Effector memory CD4-positive, alpha-beta T cell (primary cell): Measurements from ENCODE around the gene DPF3.

Experiments used
- DNase-seq, 3 donors: peaks; one replicate each; pipeline ENCODE4 v3.0.0-alpha.2; 2020
- H3K27ac ChIP-seq: 2 replicates; pipeline ENCODE4 v1.7.0; 2013; ENCODE audit warnings: mild to moderate bottlenecking, low read length, moderate library complexity; ENCODE audit not compliant: insufficient read depth, poor library complexity, severe bottlenecking
- H3K27me3 ChIP-seq: replicated peaks from 2 replicates; pipeline ENCODE4 v1.7.0; 2013; ENCODE audit warnings: mild to moderate bottlenecking, low read length; ENCODE audit not compliant: insufficient read depth, control insufficient read depth, poor library complexity, severe bottlenecking
- H3K36me3 ChIP-seq: 2 replicates; pipeline ENCODE4 v1.7.0; 2013; ENCODE audit warnings: mild to moderate bottlenecking, low read length, moderate library complexity; ENCODE audit not compliant: control insufficient read depth, insufficient read depth
- H3K4me1 ChIP-seq: 2 replicates; pipeline ENCODE4 v1.7.0; 2013; ENCODE audit warnings: low read length, mild to moderate bottlenecking; ENCODE audit not compliant: control insufficient read depth, insufficient read depth, poor library complexity, severe bottlenecking
- H3K4me3 ChIP-seq: 2 replicates; pipeline ENCODE4 v1.7.0; 2013; ENCODE audit warnings: low read length, low read depth, mild to moderate bottlenecking; ENCODE audit not compliant: insufficient read depth, poor library complexity, severe bottlenecking
- H3K9me3 ChIP-seq: 2 replicates; pipeline ENCODE4 v1.7.0; 2013; ENCODE audit warnings: mild to moderate bottlenecking, low read length, moderate library complexity; ENCODE audit not compliant: control insufficient read depth

Gene DPF3

DNA sequence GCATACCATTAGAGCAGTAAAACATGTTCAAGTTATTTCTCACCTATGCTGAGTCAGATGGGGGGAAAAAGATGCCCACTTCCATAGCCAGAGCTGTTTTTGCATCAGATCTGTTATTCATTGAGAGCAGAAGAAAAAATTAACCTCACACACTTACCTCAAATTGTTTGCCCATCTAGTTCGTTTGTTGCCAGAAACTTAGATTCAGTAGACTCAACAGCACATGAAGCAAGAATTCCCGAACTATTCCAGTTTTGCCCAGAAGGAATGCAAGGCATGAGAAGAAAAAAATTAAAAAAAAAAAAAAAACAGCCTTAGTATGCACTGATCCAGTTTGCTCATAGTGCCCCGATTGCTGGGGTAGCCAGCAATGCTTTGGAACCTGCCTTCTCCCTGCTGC, 12.4 kb upstream of the DPF3 start:
- DNase-seq = no peak
- no peak overlapping the region for H3K27ac ChIP-seq
- H3K9me3 ChIP-seq = no peaks in the 10 kb centered on the region
- H3K4me3 ChIP-seq = no peak overlapping the region
- no peaks in the 10 kb centered on the region for H3K4me1 ChIP-seq
- H3K36me3 ChIP-seq = no peaks in the 10 kb centered on the region
- H3K27me3 ChIP-seq = no peaks in the 10 kb centered on the region

DNA sequence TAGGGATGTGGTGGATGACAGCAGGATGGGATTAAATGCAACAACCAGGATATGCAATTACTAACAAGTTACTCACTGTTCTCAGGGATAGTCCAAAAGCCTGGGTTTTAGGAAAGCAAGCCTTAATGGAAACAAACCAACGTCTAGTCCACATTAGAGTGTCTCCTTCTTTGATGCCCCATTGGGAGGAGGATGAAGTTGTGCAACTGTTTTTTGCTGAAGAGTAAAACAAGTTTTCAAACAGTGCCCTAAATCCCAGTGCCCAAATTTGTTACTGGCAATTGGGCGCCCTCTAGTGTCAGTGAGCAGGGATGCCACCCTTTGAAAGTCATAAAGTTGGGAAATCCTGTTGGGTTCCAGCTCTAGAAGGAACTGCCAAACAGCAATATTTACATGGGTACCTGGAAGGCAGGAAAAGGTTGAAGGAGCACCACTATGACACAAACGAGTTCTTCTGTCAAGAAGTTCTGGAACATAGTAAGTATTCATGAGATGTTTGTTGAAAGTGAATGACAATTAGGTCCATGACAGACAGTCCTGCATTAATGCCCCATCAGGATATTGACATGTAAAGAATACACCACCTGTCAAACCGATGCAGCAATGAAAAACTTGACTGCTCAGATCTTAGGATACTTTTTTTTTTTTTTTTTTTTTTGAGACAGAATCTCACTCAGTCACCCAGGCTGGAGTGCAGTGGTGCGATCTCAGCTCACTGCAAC, 11.1 kb upstream of the DPF3 start:
- no peaks in the 10 kb centered on the region for H3K4me1 ChIP-seq
- no peak overlapping the region for H3K27ac ChIP-seq
- no peaks in the 10 kb centered on the region for H3K9me3 ChIP-seq
- H3K27me3 ChIP-seq = no peaks in the 10 kb centered on the region
- no peak overlapping the region for H3K4me3 ChIP-seq
- H3K36me3 ChIP-seq = no peaks in the 10 kb centered on the region
- DNase-seq = peak in 2 of 3 donors; percentile 34 to 42

DNA sequence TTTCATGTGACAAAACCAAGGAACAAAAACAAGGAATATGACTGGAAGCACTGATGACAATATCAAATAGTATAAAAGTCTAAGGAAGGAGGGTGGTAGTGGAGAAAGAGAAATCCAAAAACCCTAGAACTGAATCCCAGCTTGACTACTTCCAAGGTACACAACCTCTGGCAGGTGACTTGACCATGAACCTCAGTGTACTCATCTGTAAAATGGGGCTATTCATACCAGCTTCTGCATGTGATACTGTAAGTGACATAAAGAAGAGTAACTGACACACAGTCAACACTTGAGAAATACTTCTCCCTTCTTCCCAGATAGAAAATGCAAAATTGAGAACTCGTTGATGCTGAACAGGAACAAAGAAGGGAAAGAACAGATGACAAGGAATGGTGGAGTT, 10.3 kb upstream of the DPF3 start:
- Histone ChIP-seq H3K36me3 (no peaks in the 10 kb centered on the region), H3K4me1 (no peaks in the 10 kb centered on the region), H3K9me3 (no peaks in the 10 kb centered on the region), H3K27ac (no peak overlapping the region), H3K4me3 (no peak overlapping the region), H3K27me3 (no peaks in the 10 kb centered on the region)
- DNase-seq = no peak

DNA sequence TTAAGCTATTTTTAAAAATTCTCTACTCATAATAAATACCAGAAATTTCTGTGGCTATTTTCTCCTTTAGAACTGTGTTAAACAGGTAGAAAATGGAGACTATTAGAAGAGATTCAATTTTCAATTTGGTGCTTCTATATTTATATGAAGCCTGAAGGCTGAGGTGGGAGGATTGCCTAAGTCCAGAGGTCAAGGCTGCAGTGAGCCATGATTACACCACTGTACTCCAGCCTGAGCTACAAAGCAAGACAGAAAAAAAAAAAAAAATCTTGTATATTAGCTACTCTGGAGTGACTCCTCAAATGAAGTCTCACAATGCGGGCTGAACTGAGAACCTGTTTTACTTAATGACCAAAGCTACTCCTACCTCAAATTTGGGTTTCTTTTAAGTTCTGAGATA, 9.8 kb upstream of the DPF3 start:
- no peaks in the 10 kb centered on the region for H3K27me3 ChIP-seq
- DNase-seq = no peak
- H3K36me3 ChIP-seq = no peaks in the 10 kb centered on the region
- no peaks in the 10 kb centered on the region for H3K9me3 ChIP-seq
- H3K4me3 ChIP-seq = no peak overlapping the region
- H3K27ac ChIP-seq = no peak overlapping the region
- no peaks in the 10 kb centered on the region for H3K4me1 ChIP-seq

DNA sequence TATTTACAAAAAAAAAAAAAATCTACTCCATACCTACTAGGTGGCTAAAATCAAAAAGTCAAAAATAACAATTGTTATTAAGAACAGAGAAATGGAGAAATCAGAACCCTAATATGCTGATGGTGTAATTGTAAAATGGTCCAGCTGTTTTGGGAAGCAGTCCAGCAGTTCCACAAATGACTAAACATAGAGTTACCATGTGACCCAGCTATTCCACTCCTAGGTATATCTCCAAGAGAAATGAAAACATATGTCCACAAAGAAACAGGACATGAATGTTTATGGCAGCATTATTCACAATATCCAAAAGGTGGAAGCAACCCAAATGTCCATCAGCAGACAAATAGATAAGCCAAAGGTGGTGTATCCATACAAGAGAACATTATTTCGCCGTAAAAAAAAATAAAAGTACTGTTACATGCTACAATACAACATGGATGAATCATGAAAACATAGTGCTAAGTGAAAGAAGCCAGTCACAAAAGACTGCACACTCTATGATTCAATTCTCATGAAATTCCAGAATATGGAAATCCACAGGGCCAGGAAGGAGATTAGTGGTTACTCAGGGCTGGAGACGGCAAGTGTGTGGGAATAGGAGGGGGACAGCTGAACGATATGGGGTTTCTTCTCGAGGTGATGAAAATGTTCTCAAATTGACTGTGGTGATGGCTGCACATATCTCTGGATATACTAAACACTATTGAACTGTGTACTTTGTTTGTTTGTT, 9.1 kb upstream of the DPF3 start:
- no peaks in the 10 kb centered on the region for H3K36me3 ChIP-seq
- no peak for DNase-seq
- H3K4me1 ChIP-seq = no peaks in the 10 kb centered on the region
- H3K9me3 ChIP-seq = no peaks in the 10 kb centered on the region
- no peak overlapping the region for H3K27ac ChIP-seq
- no peaks in the 10 kb centered on the region for H3K27me3 ChIP-seq
- no peak overlapping the region for H3K4me3 ChIP-seq

DNA sequence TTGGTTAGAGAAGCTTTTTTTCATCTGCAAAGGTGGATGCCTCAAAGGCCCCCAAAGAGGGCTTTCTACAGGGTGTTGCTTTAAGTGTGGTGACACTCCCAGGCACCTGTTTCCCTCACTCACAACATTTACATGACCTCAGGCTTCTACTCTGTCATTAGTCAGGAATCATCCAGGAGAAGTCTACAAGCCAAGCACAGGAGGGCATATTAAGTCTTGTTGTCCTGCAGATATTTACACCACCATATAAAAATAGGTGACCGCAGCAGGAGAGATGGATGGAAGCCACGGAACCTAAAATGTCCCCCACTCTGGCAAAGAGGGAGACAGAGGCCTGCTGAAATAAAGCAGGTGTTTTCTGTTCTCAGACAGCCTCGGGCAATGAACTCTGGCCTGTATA, 7.5 kb upstream of the DPF3 start:
- no peak for DNase-seq
- no peaks in the 10 kb centered on the region for H3K4me1 ChIP-seq
- H3K4me3 ChIP-seq = no peak overlapping the region
- H3K27ac ChIP-seq = no peak overlapping the region
- no peaks in the 10 kb centered on the region for H3K9me3 ChIP-seq
- no peaks in the 10 kb centered on the region for H3K36me3 ChIP-seq
- H3K27me3 ChIP-seq = no peaks in the 10 kb centered on the region

DNA sequence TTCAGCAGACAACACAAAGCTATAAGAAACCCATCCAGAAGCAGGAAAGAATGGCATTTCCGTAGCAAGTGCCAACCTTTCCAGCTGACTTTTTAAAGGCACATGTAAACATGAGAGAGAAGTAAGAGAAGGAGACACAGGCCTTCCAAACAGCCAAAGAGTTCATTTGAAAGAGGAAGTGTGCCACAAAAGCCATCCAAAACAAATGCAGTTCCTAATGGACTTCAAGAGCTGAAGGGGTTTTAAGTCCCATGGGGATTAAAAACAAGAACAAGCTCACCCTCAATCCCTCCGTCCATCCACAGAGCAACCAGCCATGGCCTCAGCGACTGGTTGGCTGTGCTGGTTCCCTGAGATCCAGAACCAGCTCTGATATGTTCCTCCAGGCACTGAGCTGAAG, 4.5 kb upstream of the DPF3 start:
- H3K36me3 ChIP-seq = no peaks in the 10 kb centered on the region
- H3K9me3 ChIP-seq = no peaks in the 10 kb centered on the region
- H3K27me3 ChIP-seq = peaks cover 10% of the 10 kb centered on the region
- no peak for DNase-seq
- no peak overlapping the region for H3K27ac ChIP-seq
- no peak overlapping the region for H3K4me3 ChIP-seq
- no peaks in the 10 kb centered on the region for H3K4me1 ChIP-seq

DNA sequence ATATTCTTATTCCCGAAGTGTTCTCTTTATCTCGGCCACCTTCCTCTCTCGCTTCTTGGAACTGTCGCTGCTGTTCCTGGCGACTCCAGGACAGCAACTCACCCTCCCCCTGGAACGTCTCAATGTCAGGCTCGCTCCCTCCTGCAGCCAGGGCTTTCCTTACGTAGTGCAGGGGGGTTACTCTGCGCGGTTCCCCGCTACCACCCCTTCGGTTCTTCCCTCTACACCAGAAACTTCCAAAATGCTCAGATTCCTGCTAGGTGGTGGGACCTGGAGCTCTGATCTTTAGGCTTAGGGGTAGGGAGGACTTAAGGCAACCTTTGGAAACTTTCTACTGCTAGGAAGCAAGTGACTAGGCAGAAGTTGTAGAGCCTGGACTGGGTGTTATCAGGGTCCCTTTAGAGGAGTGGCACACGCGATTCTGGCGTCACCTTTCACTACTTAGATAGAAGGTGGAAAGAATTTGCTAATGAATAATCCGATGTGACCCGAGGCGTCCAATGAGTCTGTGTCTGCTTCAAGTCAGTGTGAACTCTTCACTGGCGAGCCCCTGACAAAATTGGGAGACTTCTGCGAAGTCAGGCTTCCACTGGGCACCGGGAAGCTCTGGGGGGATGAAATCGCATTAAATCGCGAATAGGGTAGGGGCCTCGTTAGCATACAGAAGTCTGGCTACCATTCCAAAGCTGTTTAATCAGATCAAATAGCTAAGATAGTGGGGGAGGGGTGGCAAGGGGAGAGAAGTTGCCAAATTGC, 900 bp upstream of the DPF3 start:
- DNase-seq = no peak
- peaks cover 18% of the 10 kb centered on the region for H3K27me3 ChIP-seq
- no peak overlapping the region for H3K27ac ChIP-seq

DNA sequence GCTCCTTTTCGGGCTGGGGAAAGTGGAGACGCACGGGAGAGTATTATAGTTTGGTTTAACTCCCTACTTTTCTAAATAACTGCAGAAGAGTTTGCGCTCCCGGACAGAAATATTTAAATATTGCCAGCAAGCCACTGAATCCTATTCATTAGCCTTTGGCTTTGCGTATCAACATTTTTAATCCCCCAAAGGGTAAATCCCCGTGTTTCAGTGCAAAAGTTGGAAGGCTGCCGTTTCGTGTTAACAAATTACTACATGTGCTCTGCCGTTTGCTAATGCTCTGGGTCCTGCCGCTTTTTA, 372 bp upstream of the DPF3 start:
- no peaks in the 10 kb centered on the region for H3K9me3 ChIP-seq
- H3K4me3 ChIP-seq = peak overlapping the region; percentile 91
- no peak overlapping the region for H3K27ac ChIP-seq
- no peak for DNase-seq
- peaks cover 18% of the 10 kb centered on the region for H3K27me3 ChIP-seq
- no peaks in the 10 kb centered on the region for H3K36me3 ChIP-seq
- peaks cover 10% of the 10 kb centered on the region for H3K4me1 ChIP-seq

More for the DNA sequence above, 900 bp upstream of the DPF3 start:
- Histone ChIP-seq H3K4me1 (peaks cover 10% of the 10 kb centered on the region), H3K36me3 (no peaks in the 10 kb centered on the region), H3K9me3 (no peaks in the 10 kb centered on the region), H3K4me3 (peak overlapping the region; percentile 91)
